MV-4-11 (cell line): ENCODE data around the gene KRT1.

Source experiments
- DNase-seq: peaks from one replicate; lab custom pipeline; 2025; lab: John Stamatoyannopoulos, UW

Gene KRT1

GRCh38 chr12:52698651-52699340 is 18.6 kb upstream of the KRT1 start:
- DNase-seq = no peak

GRCh38 chr12:52697058-52697582 is 16.9 kb upstream of the KRT1 start:
- DNase-seq = no peak

DNA sequence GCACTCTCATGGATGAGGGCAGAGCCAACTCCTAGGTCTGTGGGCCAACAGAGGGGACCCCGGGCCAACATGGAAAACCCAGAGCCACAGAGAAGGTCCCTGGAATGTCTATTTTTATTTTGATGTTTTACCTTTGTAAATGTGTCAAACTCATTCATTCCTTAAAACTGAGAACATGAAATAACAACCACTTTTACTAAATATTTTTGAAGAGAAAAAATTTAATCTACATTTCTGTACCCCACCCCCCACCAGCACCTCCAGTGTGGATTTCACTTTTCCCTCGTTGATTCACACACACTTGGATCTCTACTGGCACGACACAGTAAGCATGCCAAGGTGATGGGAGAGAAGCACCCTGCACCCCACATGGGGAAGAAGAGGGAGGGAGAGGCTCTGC is 16.4 kb upstream of the KRT1 start:
- no peak for DNase-seq

GRCh38 chr12:52695039-52695438 is 14.8 kb upstream of the KRT1 start:
- DNase-seq = no peak

GRCh38 chr12:52694151-52694550 is 13.9 kb upstream of the KRT1 start:
- no peak for DNase-seq

- no peak for DNase-seq
Measured at GRCh38 chr12:52693261-52693660, 13.1 kb upstream of the KRT1 start.

GRCh38 chr12:52692254-52692653 is 12.0 kb upstream of the KRT1 start:
- no peak for DNase-seq

- DNase-seq = no peak
Measured at GRCh38 chr12:52691841-52692150, 11.6 kb upstream of the KRT1 start.

DNA sequence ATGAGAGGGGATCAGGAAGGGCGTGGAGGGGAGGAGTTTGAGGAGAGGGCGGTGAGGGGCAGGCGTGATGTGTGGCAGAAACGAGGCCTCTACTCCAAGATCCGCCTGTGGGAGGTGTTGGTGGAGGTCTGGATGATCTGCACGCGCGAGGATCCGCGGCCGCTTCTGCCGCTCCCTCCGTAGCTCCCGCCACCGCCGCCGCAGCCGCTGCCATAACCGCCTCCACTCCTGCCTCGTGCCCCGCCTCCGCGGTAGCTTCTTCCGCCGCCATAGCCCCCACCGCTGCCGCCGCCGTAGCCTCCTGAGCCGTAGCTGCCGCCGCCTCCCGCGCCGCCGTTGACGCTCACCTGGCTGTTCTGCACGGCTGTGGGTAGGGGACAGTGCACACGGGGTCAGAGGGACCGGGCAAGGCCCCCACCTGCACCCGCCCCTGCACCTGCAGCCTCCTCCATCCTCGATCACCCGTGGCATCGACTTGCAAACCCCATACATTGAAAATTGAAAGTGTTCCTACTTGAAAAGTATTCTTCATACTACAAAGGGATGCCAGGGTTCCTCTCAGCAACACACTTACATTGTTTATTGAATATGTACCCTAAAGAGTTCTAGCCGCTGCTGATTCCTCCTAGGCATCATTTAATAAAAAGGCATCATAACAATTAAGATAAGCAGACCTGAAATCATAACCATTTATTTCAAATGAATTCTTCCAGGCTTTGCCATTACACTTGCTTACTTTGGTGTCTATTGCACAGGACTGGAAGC is 11.1 kb upstream of the KRT1 start:
- no peak for DNase-seq

DNA sequence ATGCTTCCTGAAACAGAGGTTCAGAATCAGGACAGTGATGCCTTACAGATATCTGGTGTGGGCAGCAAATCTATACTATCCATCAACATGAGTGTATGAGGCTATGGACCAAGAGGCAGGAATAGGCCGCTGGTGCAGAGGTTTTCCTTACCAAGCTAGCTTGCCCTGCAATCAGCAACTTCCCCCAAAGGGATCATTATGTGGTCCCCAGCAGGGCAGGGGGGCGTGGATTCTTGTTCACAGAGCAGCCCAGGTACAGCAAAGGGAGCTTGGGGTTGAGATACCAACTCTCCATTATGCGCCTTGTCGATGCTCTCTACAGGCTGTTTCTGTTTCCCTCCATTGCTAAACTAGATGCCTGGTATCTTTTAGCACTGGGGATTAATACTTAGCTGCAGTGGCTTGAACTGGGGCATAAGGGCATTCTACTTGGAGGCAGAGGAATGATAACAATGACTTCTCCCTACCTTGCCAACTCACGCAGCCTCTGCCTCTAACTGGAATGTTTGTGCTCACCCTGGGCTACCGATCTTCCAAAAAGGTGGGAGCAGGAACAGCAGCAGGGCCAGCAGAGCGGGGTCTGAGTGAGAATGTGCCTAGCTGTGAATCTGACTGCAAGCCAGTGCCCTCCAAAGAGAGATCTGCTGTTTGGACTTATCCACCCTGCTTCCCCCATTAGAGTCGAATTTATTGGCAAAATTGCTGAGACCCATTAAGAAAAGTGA is 10.3 kb upstream of the KRT1 start:
- no peak for DNase-seq

DNA sequence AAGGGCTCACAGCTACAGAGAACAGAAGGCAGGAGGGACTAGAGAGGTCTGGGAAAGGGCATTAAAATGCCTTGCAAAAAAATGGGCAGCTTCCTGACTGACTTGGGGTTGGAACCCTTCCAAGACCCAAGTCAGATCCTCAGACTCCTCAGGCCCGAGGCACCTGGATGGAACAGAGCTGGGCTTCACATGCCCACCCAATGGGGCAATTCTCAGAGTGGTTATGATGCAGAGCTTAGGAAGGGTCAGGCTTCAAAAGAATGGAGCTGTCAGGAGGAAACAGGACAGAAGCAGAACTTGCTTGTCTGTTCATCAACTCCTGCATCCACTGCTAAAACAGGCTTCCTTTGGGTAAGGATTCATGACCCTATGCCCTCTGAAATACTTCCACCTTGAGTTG is 9.7 kb upstream of the KRT1 start:
- no peak for DNase-seq

DNA sequence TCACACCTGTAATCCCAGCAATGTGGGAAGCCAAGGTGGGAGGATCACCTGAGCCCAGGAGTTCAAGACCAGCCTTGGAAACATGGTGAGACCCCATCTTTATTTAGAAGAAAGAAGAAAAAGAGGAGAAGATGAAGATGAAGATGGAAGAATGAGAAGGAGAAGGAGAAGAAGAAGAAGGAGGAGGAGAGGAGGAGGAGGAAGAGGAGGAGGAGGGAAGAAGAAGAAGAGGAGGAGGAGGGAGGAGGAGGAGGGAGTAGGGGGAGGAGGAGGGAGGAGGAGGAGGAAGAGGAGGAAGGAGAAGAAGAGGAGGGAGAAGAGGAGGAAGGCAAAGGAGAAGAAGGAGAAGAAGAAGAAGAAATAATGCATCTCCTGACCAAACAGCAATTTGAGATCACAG is 9.0 kb upstream of the KRT1 start:
- DNase-seq = no peak

DNA sequence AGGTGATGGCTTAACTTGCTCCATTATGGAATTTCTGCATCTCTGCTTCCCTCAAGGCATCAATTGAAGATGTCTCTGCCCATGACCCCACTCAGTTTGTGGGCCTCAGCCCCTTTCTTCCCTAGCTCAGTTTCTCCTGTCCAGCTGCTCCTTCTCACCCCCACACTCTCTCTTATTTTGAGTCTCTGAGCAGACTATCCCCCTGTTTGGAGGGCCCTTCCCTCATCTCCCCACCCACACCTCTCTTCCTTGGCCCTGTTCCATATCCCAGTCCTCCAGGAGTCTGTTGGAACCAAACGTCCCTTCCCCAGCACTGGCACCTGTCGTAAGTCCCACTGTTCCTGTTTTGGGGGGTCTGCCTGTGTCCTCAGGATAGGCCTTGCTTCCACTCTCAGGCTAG is 8.3 kb upstream of the KRT1 start:
- DNase-seq = no peak

- no peak for DNase-seq
Measured at GRCh38 chr12:52687497-52688385, 7.5 kb upstream of the KRT1 start.

- DNase-seq = no peak
Measured at GRCh38 chr12:52686756-52687487, 6.7 kb upstream of the KRT1 start.

- no peak for DNase-seq
Measured at GRCh38 chr12:52686063-52686462, 5.9 kb upstream of the KRT1 start.

GRCh38 chr12:52685406-52685890 is 5.2 kb upstream of the KRT1 start:
- no peak for DNase-seq

DNA sequence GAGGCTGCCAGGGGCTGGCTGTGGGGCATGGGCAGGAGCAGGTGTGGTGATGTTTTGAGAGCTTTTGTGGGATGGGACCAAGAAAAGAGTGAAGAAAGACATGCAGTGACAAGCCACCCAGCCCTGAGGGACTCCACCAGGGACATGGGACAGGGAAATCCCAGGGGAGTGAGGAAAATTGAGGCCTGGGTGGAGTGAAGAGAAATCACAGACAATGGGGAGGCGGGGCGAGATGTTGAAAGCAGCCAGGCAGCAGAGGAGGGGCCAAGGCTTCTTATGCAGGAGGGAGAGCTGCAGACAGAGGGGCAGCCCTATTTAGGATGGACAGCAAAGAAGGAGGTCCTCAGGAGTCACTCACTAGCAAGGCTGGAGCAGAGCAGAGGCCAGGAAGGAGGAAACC is 4.2 kb upstream of the KRT1 start:
- no peak for DNase-seq

DNA sequence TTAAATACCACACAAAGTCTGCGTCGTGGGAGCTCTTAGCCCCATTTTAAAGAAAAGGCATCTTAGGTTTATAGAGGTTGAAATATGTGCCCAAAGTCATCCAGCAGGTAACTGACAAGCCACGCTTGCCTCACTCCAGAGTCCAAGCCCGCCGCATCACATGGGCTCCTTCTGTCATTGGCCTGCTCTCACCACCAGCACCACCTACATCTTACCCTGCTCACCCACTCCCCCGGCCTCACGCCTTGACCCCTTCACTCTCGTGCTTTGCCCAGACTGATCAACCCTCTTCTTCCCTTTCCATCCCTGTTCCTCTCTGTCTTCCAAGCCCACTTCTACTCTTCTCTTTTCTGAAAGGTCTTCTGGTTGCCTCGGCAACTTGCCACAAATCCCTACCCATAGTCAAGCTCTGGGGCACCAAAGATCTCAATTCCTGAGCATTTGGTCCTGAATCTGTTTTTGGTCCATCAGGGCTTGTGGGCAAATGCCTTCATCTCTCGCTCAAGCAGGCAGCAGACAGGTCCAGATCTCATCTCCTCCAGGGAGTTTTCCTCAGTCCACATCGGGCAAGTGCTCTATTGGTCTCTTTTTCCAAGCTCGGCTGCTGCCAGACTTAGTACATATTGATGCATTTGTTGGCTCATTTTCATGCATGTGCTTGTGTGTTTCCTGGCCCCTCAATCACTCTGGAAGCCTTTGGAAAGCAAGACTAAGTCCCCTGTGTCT is 3.5 kb upstream of the KRT1 start:
- no peak for DNase-seq

DNA sequence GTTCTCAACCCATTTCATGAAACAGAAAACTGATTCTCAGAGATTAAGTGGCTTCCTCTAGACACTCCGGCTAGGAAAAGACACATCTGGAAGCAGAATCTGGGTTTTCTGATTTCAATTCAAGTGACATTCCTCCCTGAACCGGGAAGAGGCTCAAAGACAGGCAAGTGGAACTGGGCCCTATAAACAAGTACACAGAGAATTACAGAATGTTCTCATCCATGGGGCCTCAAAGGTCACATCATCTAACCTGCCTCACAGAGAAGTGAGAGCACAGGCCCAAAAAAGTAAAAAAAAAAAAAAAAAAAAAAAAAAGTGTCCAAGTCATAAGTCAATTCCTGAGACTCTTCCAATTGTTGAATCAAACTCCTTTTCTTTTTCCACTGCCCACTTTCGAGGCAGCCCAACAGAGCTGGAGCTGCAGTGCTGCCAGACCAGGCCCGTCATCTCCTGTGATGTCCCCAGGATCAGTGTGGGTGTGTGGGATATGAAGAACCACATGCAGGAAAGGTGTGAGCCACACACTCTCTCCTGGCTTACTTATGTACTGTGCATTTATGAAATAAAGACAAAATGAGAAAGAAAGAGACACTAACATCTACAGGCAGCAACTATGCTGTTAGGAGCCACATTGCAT is 2.8 kb upstream of the KRT1 start:
- no peak for DNase-seq
